Neuronal stem cell (in vitro differentiated cells): ENCODE results near the gene GLOD4.
A peak's percentile ranks its signal among the peaks of the same experiment; 100 is the strongest.
"Not testable (repeated sequence)": the region's sequence is repeated elsewhere in the genome, so short reads cannot be mapped to it uniquely, and the experiment has no call there.

Source experiments
- DNase-seq: peaks from one replicate; pipeline ENCODE4 v3.0.0-alpha.2; 2013; ENCODE audit warnings: low spot score
- H2AFZ ChIP-seq: one replicate; pipeline ENCODE4 v1.6.1; 2013; ENCODE audit warnings: mild to moderate bottlenecking, low read length, inconsistent platforms
- H2AK5ac ChIP-seq: 2 replicates; pipeline ENCODE4 v1.6.1; 2013; ENCODE audit warnings: low read depth, mild to moderate bottlenecking, inconsistent platforms, low read length, moderate library complexity, mixed read lengths
- H2BK120ac ChIP-seq: 2 replicates; pipeline ENCODE4 v1.6.1; 2013; ENCODE audit warnings: low read depth, mild to moderate bottlenecking, inconsistent platforms, low read length, moderate library complexity, mixed read lengths
- H2BK12ac ChIP-seq: one replicate; pipeline ENCODE4 v1.6.1; 2013; ENCODE audit warnings: low read length, inconsistent platforms
- H2BK15ac ChIP-seq: 2 replicates; pipeline ENCODE4 v1.6.1; 2013; ENCODE audit warnings: mild to moderate bottlenecking, low read length, inconsistent platforms, mixed read lengths
- H2BK5ac ChIP-seq: one replicate; pipeline ENCODE4 v1.6.1; 2013; ENCODE audit warnings: inconsistent platforms, mild to moderate bottlenecking, low read length, moderate library complexity
- H3K14ac ChIP-seq: one replicate; pipeline ENCODE4 v1.6.1; 2013; ENCODE audit warnings: low read length, inconsistent platforms
- H3K18ac ChIP-seq: 2 replicates; pipeline ENCODE4 v1.6.1; 2013; ENCODE audit warnings: low read length, inconsistent platforms
- H3K23ac ChIP-seq: 2 replicates; pipeline ENCODE4 v1.6.1; 2013; ENCODE audit warnings: low read depth, mild to moderate bottlenecking, mixed read lengths, low read length, inconsistent platforms; ENCODE audit not compliant: poor library complexity
- H3K27ac ChIP-seq: replicated peaks from 3 replicates; pipeline ENCODE4 v1.5.1; 2013; ENCODE audit warnings: low read length, inconsistent platforms
- H3K27me3 ChIP-seq, 3 experiments: 2 replicates each; pipeline ENCODE4 v1.6.1; 2013; ENCODE audit warnings: low read length in 3 of 3, mild to moderate bottlenecking in 2 of 3, inconsistent platforms in 1 of 3, low read depth in 1 of 3, mixed read lengths in 1 of 3, moderate library complexity in 1 of 3; ENCODE audit not compliant: control insufficient read depth in 3 of 3, insufficient read depth in 3 of 3
- H3K36me3 ChIP-seq, 2 donors: replicated peaks in 1 of 2; 2 replicates each; pipeline ENCODE4 v1.6.1; 2013; ENCODE audit warnings: low read length in 2 of 2; ENCODE audit not compliant: control insufficient read depth in 2 of 2, insufficient read depth in 2 of 2
- H3K4ac ChIP-seq: 2 replicates; pipeline ENCODE4 v1.6.1; 2013; ENCODE audit warnings: inconsistent platforms, mild to moderate bottlenecking, low read length, moderate library complexity
- H3K4me1 ChIP-seq, 2 donors: 1 replicate in 1 of 2; 2 replicates in 1 of 2; pipeline ENCODE4 v1.6.1; 2013; ENCODE audit warnings: low read length in 2 of 2, low read depth in 1 of 2; ENCODE audit not compliant: control insufficient read depth in 2 of 2, insufficient read depth in 1 of 2
- H3K4me2 ChIP-seq: one replicate; pipeline ENCODE4 v1.6.1; 2013; ENCODE audit warnings: mild to moderate bottlenecking, low read length, inconsistent platforms; ENCODE audit not compliant: insufficient read depth, poor library complexity, severe bottlenecking
- H3K4me3 ChIP-seq, 2 donors: 2 replicates each; pipeline ENCODE4 v1.5.1; 2013; ENCODE audit warnings: low read length in 2 of 2, mild to moderate bottlenecking in 2 of 2, inconsistent platforms in 1 of 2, moderate library complexity in 1 of 2
- H3K79me1 ChIP-seq: one replicate; pipeline ENCODE4 v1.6.1; 2013; ENCODE audit warnings: low read depth, mild to moderate bottlenecking, inconsistent platforms, low read length, moderate library complexity
- H3K9ac ChIP-seq: one replicate; pipeline ENCODE4 v1.6.1; 2013; ENCODE audit warnings: mild to moderate bottlenecking, low read depth, low read length, inconsistent platforms; ENCODE audit not compliant: poor library complexity
- H3K9me3 ChIP-seq, 2 donors: replicated peaks in 1 of 2; 2 replicates each; pipeline versions ENCODE3 to v1.6.1; 2013; ENCODE audit warnings: low read length in 2 of 2, mild to moderate bottlenecking in 2 of 2, inconsistent platforms in 1 of 2, low read depth in 1 of 2, mixed read lengths in 1 of 2, moderate library complexity in 1 of 2; ENCODE audit not compliant: control insufficient read depth in 2 of 2, insufficient read depth in 1 of 2
- H4K8ac ChIP-seq: one replicate; pipeline ENCODE4 v1.6.1; 2013; ENCODE audit warnings: low read depth, mild to moderate bottlenecking, inconsistent platforms, low read length, moderate library complexity
- H4K91ac ChIP-seq: one replicate; pipeline ENCODE4 v1.6.1; 2013; ENCODE audit warnings: low read length, low read depth, mild to moderate bottlenecking, inconsistent platforms; ENCODE audit not compliant: poor library complexity
- WGBS, 2 donors: extraction: QIAGEN DNeasy Blood & Tissue Kit; methylation state at CpG; one replicate each; pipeline ENCODE4 v1.1.7; 2013; ENCODE audit warnings: missing lambda C conversion rate in 2 of 2, mixed read lengths in 1 of 2; ENCODE audit not compliant: insufficient read length in 2 of 2, insufficient replicate concordance in 1 of 2; ENCODE audit errors: extremely low coverage in 2 of 2; 5-methylcytosine and 5-hydroxymethylcytosine counted together

GLOD4 gene

DNA sequence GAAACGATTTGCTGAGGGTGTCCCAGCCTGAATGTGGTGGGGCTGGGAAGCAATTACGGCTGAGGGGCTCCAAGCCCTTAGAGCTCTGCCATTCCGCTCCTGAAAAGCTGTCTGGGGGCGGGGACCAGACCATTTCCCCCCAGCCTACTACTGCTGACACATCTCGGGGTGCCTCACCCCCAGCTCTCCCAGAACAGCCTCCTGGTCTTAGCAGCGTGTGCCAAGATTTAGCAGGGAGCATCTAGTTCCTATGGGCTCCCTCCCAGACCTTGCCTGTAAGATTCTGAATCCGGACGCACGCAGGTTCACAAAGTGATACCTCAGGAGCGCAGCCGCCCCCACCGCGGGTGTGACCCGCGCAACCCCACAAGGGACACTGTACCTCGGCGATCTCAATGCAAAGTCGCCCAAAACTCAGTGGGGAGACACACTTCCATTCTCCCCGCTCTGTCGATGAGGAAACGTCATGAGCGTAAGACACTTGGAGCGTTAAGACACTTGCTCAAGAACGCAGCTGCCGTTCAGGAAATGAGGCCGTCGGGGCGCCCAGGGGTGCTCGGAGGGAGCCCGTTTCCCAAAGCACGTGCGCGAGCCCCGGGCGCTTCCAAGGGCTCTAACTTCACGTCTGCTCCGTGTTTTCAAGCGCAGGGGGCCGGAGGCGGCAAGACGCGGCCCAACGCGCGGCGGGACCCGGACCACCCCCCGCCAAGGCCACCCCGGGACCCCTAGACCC lies 30.6 kb downstream of the GLOD4 start:
- H2AFZ ChIP-seq, result peak overlapping the region; percentile 95

DNA sequence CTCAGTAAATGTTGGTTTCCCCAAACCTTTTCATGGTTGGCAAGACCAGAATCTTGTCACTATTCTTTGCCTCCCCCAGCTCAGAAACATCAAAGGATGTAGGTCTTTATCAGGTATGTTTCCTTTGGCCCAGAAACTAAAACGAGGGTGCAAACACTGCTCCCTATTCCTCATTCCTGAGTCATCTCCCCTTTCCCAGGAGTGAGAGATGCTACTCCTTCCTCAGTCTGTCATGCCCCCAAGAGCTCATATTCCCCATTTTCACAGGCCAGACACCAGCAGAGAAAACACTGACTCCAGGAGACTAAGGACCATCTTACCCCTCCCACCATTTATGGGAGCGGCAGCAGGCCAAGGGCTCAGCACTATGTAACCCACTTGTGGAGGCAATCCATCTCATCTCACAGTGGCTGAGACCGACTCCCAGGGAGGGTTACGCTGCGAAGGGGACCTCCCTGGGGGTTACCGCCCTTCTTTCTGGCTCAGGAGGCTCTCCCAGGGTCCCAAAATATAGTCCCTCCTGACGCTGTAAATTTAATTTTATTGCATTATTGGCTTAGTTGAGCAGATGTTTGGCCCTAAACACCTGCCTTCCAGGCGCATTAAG lies 31.5 kb downstream of the GLOD4 start:
- H3K18ac ChIP-seq, result no peak overlapping the region
- H2BK120ac ChIP-seq, result no peak overlapping the region
- no peaks in the 10 kb centered on the region for H3K27me3 ChIP-seq
- H3K14ac ChIP-seq, result no peak overlapping the region
- peaks cover 19 to 20% of the 10 kb centered on the region in 2 donors for H3K9me3 ChIP-seq
- peaks cover 19% of the 10 kb centered on the region for H3K79me1 ChIP-seq
- no peak overlapping the region for H2AFZ ChIP-seq
- no peak overlapping the region for H3K4ac ChIP-seq
- no peak overlapping the region for H2BK15ac ChIP-seq
- no peak for DNase-seq
- H2BK12ac ChIP-seq, result no peak overlapping the region
- peaks cover 32 to 45% of the 10 kb centered on the region in 2 donors for H3K36me3 ChIP-seq
- peak overlapping the region; percentile 80 for H3K4me2 ChIP-seq
- no peak overlapping the region for H2AK5ac ChIP-seq
- no peak overlapping the region for H3K23ac ChIP-seq
- no peak overlapping the region for H4K8ac ChIP-seq
- WGBS, 2 donors, result no CpG with 5 or more reads among the region's 8 CpGs
- no peak overlapping the region for H4K91ac ChIP-seq
- H3K4me3 ChIP-seq, result peak overlapping the region in 1 of 2 donors; percentile 72
- no peak overlapping the region for H3K27ac ChIP-seq
- no peak overlapping the region for H2BK5ac ChIP-seq
- H3K4me1 ChIP-seq, result peaks cover 3 to 5% of the 10 kb centered on the region in 2 donors
- no peak overlapping the region for H3K9ac ChIP-seq

More for the DNA sequence above, 30.6 kb downstream of the GLOD4 start:
- Histone ChIP-seq H3K27ac (no peak overlapping the region), H2BK120ac (peak overlapping the region; percentile 52), H3K36me3 (peaks cover 23 to 42% of the 10 kb centered on the region in 2 donors), H3K79me1 (peaks cover 19% of the 10 kb centered on the region), H3K27me3 (no peaks in the 10 kb centered on the region), H2BK15ac (no peak overlapping the region), H3K4me1 (peaks cover 5 to 6% of the 10 kb centered on the region in 2 donors), H2BK12ac (peak overlapping the region; percentile 7), H4K91ac (no peak overlapping the region), H2AK5ac (peak overlapping the region; percentile 88), H2BK5ac (peak overlapping the region; percentile 22), H3K14ac (peak overlapping the region; percentile 72), H3K4ac (peak overlapping the region; percentile 53), H4K8ac (peak overlapping the region; percentile 45), H3K9me3 (peaks cover 16 to 19% of the 10 kb centered on the region in 2 donors), H3K4me2 (peak overlapping the region; percentile 80), H3K23ac (peak overlapping the region; percentile 74), H3K9ac (peak overlapping the region; percentile 98), H3K18ac (peak overlapping the region; percentile 96), H3K4me3 (peak overlapping the region; percentile 72 to 94)
- no CpG with 5 or more reads among the region's 49 CpGs for WGBS, 2 donors
- DNase-seq, result peak; percentile 29

DNA sequence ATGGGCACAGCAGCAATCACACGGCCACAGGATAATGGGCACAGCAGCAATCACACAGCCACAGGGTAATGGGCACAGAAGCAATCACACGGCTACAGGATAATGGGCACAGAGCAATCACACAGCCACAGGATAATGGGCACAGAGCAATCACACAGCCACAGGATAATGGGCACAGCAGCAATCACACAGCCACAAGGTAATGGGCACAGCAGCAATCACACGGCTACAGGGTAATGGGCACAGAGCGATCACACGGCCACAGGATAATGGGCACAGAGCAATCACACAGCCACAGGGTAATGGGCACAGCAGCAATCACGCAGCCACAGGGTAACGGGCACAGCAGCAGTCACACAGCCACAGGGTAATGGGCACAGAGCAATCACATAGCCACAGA lies 32.7 kb downstream of the GLOD4 start:
- H2BK120ac ChIP-seq, H2AFZ ChIP-seq, H3K9ac ChIP-seq, H3K4ac ChIP-seq, H4K91ac ChIP-seq, H2BK15ac ChIP-seq, H3K18ac ChIP-seq, H3K23ac ChIP-seq, H3K27ac ChIP-seq, DNase-seq, H4K8ac ChIP-seq, H3K4me3 ChIP-seq, H2BK12ac ChIP-seq, H2BK5ac ChIP-seq, H3K4me1 ChIP-seq, H2AK5ac ChIP-seq, H3K14ac ChIP-seq, H3K4me2 ChIP-seq, H3K27me3 ChIP-seq: not testable (repeated sequence)
- peaks cover 22% of the 10 kb centered on the region for H3K79me1 ChIP-seq
- peaks cover 43 to 53% of the 10 kb centered on the region in 2 donors for H3K36me3 ChIP-seq
- WGBS, 2 donors, result no CpG with 5 or more reads among the region's 7 CpGs
- peaks cover 19 to 24% of the 10 kb centered on the region in 2 donors for H3K9me3 ChIP-seq

DNA sequence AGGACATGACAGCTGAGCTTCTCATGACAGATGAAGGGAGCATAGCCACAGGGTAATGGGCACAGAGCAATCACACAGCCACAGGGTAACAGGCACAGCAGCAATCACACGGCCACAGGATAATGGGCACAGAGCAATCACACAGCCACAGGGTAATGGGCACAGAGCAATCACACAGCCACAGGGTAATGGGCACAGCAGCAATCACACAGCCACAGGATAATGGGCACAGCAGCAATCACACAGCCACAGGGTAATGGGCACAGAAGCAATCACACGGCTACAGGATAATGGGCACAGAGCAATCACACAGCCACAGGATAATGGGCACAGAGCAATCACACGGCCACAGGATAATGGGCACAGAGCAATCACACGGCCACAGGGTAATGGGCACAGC lies 33.5 kb downstream of the GLOD4 start:
- H3K79me1 ChIP-seq, result peaks cover 24% of the 10 kb centered on the region
- H4K91ac ChIP-seq, H2BK120ac ChIP-seq, H2BK12ac ChIP-seq, H3K14ac ChIP-seq, H3K4me3 ChIP-seq, H3K9ac ChIP-seq, H3K18ac ChIP-seq, H2BK15ac ChIP-seq, H3K27ac ChIP-seq, H3K23ac ChIP-seq, H2AFZ ChIP-seq, H3K4me2 ChIP-seq, H3K4me1 ChIP-seq, DNase-seq, H2AK5ac ChIP-seq, H3K4ac ChIP-seq, H2BK5ac ChIP-seq, H3K27me3 ChIP-seq, H4K8ac ChIP-seq: not testable (repeated sequence)
- H3K9me3 ChIP-seq, result peaks cover 19 to 24% of the 10 kb centered on the region in 2 donors
- WGBS, 2 donors, result no CpG with 5 or more reads among the region's 4 CpGs
- H3K36me3 ChIP-seq, result peaks cover 51 to 60% of the 10 kb centered on the region in 2 donors
